AG04450 (cell line): ENCODE results near the gene SLIT3. TPM values are rescaled to one million over a fixed set of nuclear protein-coding genes. Genes with fewer than 3 reads are reported as not detected.

Experiments used
- CTCF ChIA-PET: fragments of 300-600, 350-600 bp; formaldehyde crosslinking; extraction: SDS; loops from one replicate; lab custom pipeline; 2022; ENCODE audit warnings: antibody characterized with exemption, inconsistent platforms; lab: Charles Lee
- POLR2A ChIA-PET: fragments of 350-600 bp; formaldehyde crosslinking; extraction: SDS; loops from one replicate; lab custom pipeline; 2021; ENCODE audit warnings: antibody characterized with exemption, inconsistent platforms; lab: Yijun Ruan, JAX
- DNase-seq: peaks from one replicate; pipeline ENCODE4 v3.0.0-alpha.2; 2011; ENCODE audit warnings: low read depth, low spot score
- H3K27ac ChIP-seq: one replicate; pipeline ENCODE4 v1.5.1; 2012; ENCODE audit warnings: low read depth, low read length, control low read depth
- H3K27me3 ChIP-seq: one replicate; pipeline ENCODE4 v1.6.0; 2012; ENCODE audit warnings: low read length; ENCODE audit not compliant: control insufficient read depth, insufficient read depth
- H3K4me3 ChIP-seq: 2 replicates; pipeline ENCODE4 v1.5.1; 2011; ENCODE audit warnings: mild to moderate bottlenecking, low read depth, low read length, control low read depth
- H3K9me3 ChIP-seq: 2 replicates; pipeline ENCODE4 v1.5.1; 2012; ENCODE audit warnings: low read length; ENCODE audit not compliant: control insufficient read depth, insufficient read depth
- polyA plus RNA-seq: library from polyadenylated mRNA; depleted of rRNA; stranded (reverse); fragments of >200 nt; gene quantifications from 2 replicates; pipeline ENCODE4 v1.2.3, GENCODE V29; 2011
- TF ChIP-seq, protein P1 (sequence below): IDR thresholded peaks from 2 replicates; pipeline ENCODE4 v1.5.1; 2011; ENCODE audit warnings: low read depth, low read length, control low read depth, inconsistent platforms

The SLIT3 gene
- polyA plus RNA-seq, 1 experiment: 0.26 TPM

DNA sequence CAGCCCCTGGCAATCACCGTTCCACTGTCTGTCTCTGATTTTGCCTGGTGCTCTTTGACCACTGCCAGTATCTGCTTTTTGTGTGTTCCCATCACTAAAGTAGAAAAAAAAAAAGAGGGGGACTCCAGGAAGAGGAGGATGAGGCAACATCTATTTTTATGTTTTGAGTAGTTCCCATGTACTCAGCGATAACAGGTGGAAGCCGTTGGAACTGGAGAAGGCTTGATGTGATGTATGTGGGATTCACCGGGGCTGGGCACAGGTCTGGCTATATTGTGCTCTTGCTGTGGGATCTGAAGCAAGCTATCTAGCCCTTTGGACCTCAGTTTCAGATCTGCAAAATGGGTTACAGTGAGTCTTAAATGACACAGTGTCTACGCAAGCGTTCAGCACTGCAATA is 104.9 kb downstream of the SLIT3 start:
- Histone ChIP-seq H3K27me3 (no peaks in the 10 kb centered on the region), H3K4me3 (no peak overlapping the region), H3K27ac (no peak overlapping the region), H3K9me3 (no peaks in the 10 kb centered on the region)
- TF ChIP-seq, protein P1, sequence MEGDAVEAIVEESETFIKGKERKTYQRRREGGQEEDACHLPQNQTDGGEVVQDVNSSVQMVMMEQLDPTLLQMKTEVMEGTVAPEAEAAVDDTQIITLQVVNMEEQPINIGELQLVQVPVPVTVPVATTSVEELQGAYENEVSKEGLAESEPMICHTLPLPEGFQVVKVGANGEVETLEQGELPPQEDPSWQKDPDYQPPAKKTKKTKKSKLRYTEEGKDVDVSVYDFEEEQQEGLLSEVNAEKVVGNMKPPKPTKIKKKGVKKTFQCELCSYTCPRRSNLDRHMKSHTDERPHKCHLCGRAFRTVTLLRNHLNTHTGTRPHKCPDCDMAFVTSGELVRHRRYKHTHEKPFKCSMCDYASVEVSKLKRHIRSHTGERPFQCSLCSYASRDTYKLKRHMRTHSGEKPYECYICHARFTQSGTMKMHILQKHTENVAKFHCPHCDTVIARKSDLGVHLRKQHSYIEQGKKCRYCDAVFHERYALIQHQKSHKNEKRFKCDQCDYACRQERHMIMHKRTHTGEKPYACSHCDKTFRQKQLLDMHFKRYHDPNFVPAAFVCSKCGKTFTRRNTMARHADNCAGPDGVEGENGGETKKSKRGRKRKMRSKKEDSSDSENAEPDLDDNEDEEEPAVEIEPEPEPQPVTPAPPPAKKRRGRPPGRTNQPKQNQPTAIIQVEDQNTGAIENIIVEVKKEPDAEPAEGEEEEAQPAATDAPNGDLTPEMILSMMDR: no peak
- ChIA-PET CTCF (no interaction called here), POLR2A (no interaction called here)
- no peak for DNase-seq

DNA sequence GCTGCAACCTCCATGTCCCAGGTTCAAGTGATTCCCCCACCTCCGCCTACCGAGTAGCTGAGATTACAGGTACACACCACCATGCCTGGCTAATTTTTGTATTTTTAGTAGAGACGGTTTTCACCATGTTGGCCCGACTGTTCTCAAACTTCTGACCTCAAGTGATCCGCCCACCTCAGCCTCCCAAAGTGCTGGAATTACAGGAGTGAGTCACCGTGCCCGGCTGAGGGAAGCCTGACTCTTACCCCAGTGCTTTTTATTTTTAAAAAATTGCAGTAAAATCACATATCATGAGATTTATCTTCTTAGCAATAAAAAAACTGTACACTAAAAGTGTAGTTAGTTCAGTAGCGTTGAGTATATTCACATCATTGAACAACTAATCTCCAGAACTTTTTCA is 105.3 kb downstream of the SLIT3 start:
- CTCF ChIA-PET: no interaction called here
- DNase-seq: no peak
- no peaks in the 10 kb centered on the region for H3K27me3 ChIP-seq
- no peak overlapping the region for H3K4me3 ChIP-seq
- H3K27ac ChIP-seq: no peak overlapping the region
- POLR2A ChIA-PET: no interaction called here
- TF ChIP-seq, protein P1: no peak
- H3K9me3 ChIP-seq: no peaks in the 10 kb centered on the region

DNA sequence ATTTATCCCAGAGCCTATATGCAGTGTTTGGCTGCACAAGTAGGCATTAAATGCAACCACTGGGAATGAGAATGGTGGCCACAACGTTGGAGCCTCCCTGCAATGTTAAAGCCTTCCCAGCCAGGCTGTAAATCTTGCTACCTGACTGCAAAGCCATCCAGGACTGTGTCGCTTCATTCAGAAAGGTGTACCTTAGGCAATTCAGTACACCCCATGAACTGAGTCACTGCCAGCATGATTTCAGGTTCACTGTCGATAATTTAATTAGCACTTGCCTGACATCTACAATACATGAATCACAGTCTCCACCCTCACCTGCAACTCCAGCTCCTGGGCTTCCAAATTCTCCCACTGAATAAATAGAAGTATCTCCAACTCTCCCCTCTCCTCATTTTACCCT is 108.4 kb downstream of the SLIT3 start:
- TF ChIP-seq, protein P1: no peak
- POLR2A ChIA-PET: no interaction called here
- Histone ChIP-seq H3K4me3 (no peak overlapping the region), H3K27ac (no peak overlapping the region), H3K27me3 (no peaks in the 10 kb centered on the region), H3K9me3 (no peaks in the 10 kb centered on the region)
- CTCF ChIA-PET: no interaction called here
- no peak for DNase-seq

DNA sequence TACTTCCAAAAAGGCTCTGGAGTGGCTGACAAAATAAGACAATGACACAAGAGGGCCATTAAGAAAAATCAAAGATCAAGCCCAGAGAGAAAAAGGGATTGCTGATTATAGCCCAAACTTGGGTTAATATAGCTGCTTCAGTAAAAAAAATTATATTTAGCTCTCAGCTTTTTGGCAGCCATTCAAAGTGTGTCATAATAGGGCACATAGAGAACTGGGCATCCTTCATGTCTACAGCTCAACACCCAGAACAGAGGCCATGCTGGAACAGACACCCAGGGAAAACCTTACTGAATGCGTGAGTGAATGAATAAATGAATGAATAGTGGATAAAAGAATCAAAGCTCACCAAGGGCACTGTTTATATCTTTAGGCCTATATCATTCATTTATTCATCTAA is 110.1 kb downstream of the SLIT3 start:
- Histone ChIP-seq H3K9me3 (no peaks in the 10 kb centered on the region), H3K27ac (no peak overlapping the region), H3K27me3 (no peaks in the 10 kb centered on the region), H3K4me3 (no peak overlapping the region)
- ChIA-PET POLR2A (no interaction called here), CTCF (no interaction called here)
- TF ChIP-seq, protein P1: no peak
- DNase-seq: no peak

DNA sequence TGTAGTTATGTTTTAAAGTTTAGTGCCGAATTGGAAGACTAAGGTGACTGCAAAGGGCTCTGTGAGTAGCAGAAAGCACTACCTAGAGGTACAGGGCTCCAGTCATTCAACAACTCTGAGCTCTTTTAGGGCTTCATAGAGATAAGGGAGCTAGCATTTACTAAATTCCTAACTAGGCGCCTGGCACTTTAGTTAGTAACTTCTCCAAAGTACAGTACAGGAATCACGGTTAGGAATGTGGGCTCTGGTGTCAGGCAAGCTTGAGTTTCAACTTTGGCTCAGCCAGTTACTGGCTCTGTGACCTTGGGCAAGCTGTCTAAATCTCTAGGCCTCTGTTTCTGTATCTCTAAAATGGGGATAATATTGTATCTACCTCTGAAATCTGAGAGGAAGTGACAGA is 115.3 kb downstream of the SLIT3 start:
- Histone ChIP-seq H3K27me3 (no peaks in the 10 kb centered on the region), H3K4me3 (no peak overlapping the region), H3K9me3 (no peaks in the 10 kb centered on the region), H3K27ac (no peak overlapping the region)
- ChIA-PET POLR2A (no interaction called here), CTCF (no interaction called here)
- DNase-seq: no peak
- TF ChIP-seq, protein P1: no peak
